ENCODE results near the gene FOXN3.

GRCh38 chr14:89444516-89445125, 27.6 kb upstream of the FOXN3 start:
- TF ChIP-seq CTCF (IDR thresholded peaks at IDR 0.05) (no peak), POLR2A (IDR thresholded peaks at IDR 0.05) (no peak), POLR2AphosphoS5 (IDR thresholded peaks at IDR 0.05) (no peak), EP300 (IDR thresholded peaks at IDR 0.05; ENCODE audit: low read depth) (no peak)

All from transverse colon (tissue), 4 donors.